IMR-90 (cell line): ENCODE data around the gene LRIG1.

ENCODE experiments used
- BHLHE40 ChIP-seq: fragments of 150-350 bp; IDR thresholded peaks from 2 replicates; pipeline ENCODE4 v1.6.1; 2016; ENCODE audit warnings: mild to moderate bottlenecking, low read depth, low read length
- CEBPB ChIP-seq: IDR thresholded peaks from 2 replicates; pipeline ENCODE4 v1.6.1; 2012; ENCODE audit warnings: low read depth, low read length, improper control_type of control experiment
- CHD1 ChIP-seq: IDR thresholded peaks from 2 replicates; pipeline ENCODE4 v1.6.1; 2012; ENCODE audit warnings: low read depth, low read length, improper control_type of control experiment
- FOS ChIP-seq: fragments of 150-350 bp; IDR thresholded peaks from 2 replicates; pipeline ENCODE4 v1.6.1; 2016; ENCODE audit warnings: low read depth, low read length
- MAFK ChIP-seq: IDR thresholded peaks from 2 replicates; pipeline ENCODE4 v1.6.1; 2012; ENCODE audit warnings: low read depth, low read length, improper control_type of control experiment
- MAZ ChIP-seq: IDR thresholded peaks from 2 replicates; pipeline ENCODE4 v1.6.1; 2012; ENCODE audit warnings: low read depth, mild to moderate bottlenecking, low read length, improper control_type of control experiment, moderate library complexity, borderline replicate concordance
- MXI1 ChIP-seq: IDR thresholded peaks from 2 replicates; pipeline ENCODE4 v1.6.1; 2012; ENCODE audit warnings: low read depth, mild to moderate bottlenecking, low read length, moderate library complexity, borderline replicate concordance
- POLR2A ChIP-seq: IDR thresholded peaks from 2 replicates; pipeline ENCODE4 v1.6.1; 2012; ENCODE audit warnings: mild to moderate bottlenecking, low read depth, low read length
- RAD21 ChIP-seq: IDR thresholded peaks from 2 replicates; pipeline ENCODE4 v1.6.1; 2012; ENCODE audit warnings: low read length, improper control_type of control experiment
- RCOR1 ChIP-seq: IDR thresholded peaks from 2 replicates; pipeline ENCODE4 v1.6.1; 2012; ENCODE audit warnings: mild to moderate bottlenecking, low read length, improper control_type of control experiment; ENCODE audit not compliant: insufficient replicate concordance
- RFX5 ChIP-seq: IDR thresholded peaks from 2 replicates; pipeline ENCODE4 v1.8.0; 2012; ENCODE audit warnings: low read depth, mild to moderate bottlenecking, low read length, moderate library complexity
- TF ChIP-seq, protein P1 (sequence below): conservative IDR thresholded peaks from 2 replicates; pipeline ENCODE4 v1.5.1; 2012; ENCODE audit warnings: mild to moderate bottlenecking, low read depth, low read length, improper control_type of control experiment

DNA sequence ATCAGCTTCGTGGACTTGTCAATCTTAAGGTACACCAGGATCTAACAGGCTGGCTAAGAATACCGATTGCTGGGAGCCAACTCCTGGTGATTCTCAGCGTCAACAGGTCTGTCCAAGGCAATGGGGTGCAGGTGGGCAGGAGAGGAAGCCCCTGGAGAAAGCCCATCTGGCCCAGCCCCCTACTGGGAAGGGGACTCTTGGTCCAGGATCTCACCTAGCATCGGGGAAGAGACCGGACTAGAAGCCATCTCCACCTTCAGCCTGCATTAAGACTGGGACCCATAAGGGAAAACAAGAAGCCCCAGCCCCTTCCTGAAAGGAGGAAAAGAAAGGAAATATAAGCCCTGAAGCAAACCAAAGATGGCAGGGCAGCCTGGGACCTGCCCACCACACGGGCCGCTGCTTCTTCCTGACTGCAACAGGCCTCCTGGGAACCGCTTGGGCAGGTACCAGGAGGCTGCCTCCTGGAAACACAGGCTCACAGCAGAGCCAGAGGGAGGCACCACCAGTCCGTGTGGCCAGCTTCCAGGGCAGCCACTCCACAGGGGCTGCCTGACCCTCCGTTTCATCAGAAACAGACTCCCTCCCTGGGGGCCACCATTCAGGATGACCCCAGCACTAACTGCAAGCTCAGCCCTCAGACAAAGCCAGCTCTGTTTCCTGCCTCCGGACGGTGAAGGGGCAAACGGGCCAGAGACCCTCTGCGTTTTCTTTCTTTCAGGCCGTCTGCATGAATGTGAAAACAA lies 100.2 kb downstream of the LRIG1 start:
- TF ChIP-seq CEBPB (no peak), RFX5 (no peak), CHD1 (no peak), RAD21 (no peak), POLR2A (no peak), MAFK (no peak), RCOR1 (no peak), BHLHE40 (no peak), MAZ (no peak), MXI1 (no peak), FOS (no peak)
- TF ChIP-seq, protein P1, sequence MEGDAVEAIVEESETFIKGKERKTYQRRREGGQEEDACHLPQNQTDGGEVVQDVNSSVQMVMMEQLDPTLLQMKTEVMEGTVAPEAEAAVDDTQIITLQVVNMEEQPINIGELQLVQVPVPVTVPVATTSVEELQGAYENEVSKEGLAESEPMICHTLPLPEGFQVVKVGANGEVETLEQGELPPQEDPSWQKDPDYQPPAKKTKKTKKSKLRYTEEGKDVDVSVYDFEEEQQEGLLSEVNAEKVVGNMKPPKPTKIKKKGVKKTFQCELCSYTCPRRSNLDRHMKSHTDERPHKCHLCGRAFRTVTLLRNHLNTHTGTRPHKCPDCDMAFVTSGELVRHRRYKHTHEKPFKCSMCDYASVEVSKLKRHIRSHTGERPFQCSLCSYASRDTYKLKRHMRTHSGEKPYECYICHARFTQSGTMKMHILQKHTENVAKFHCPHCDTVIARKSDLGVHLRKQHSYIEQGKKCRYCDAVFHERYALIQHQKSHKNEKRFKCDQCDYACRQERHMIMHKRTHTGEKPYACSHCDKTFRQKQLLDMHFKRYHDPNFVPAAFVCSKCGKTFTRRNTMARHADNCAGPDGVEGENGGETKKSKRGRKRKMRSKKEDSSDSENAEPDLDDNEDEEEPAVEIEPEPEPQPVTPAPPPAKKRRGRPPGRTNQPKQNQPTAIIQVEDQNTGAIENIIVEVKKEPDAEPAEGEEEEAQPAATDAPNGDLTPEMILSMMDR, result no peak
